HG03060 (cell line): Measurements from ENCODE around the gene RASL11B.

Experiments
- ATAC-seq: cut with Tn5 transposase; IDR thresholded peaks from one replicate; pipeline ENCODE4 v1.9.1; 2021; ENCODE audit warnings: low read depth, moderate number of reproducible peaks; ENCODE audit not compliant: unreplicated experiment

The RASL11B gene

DNA sequence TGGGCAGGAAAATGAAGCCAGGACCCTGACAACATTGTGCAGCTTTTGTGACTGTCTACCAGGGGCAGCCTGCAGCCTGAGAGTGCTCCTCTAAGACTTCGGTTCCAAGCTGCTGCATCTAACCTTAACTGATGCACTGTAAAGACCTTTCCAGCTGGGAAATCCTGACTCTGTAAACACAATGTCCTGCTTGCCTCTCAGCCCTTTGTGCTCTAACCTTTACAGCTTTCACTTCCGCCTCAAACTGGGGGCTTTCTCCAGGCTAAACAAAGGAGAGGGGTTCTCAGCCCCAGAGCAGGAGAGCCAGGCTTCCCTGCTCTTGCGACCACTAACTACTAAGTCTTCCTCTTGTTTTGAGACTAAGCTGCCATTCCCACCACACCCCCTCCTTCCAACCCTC lies 19.3 kb upstream of the RASL11B start:
- no peak for ATAC-seq

DNA sequence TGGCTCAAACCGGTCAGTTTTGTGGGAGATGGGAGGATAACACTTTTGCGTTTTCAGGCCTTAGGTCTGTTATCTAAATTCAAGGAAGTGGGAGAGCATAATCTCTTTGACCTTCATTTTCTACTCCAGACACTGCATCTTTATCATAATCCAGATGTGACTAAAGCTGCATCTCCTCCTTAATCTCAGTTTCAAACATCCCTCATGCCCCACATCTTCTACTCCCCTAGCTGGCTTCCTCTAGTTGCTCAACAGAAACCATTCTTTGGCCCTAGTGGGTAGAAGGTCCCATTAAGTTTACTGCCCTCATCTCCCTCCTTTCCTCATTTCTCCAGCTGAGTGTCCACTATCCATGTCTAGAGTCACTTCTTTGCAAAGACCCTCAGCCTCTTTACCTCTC lies 18.8 kb upstream of the RASL11B start:
- ATAC-seq = no peak

DNA sequence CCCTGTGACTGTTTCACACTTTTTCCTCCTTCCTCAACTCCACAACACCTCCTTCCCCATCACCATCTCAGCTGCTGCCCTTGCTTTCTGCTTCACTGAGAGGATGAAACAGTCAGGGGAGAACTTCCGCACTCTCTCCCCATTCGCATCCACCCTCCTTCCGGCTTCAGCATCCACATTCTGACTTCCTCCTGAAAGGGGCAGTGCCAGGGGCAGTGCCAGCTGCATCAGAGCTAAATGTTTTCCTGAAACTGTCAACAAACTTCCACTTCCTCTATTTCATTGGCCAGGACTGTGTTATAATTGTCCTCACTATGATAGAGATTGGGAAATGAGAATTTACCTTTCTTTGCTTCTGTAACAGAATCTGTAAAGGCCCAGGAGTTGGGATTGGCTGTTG lies 18.2 kb upstream of the RASL11B start:
- no peak for ATAC-seq

DNA sequence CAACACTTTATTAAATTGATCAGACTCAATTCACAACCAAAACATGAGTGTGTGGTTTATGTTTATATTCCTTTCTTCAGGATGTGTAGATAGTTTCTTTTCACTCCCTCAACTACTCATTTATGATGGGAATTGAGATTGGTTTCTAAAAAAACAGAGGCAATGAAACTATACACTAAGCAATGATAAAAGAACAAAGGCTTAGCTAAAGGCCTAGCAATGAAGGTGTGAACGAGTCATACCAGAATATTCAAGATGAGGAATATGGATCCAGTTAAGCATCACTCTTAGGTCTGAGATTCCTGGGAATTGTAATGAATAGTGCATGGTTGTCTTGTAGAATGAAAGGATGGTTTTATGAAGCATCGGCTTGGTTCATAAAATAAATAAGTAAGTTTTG lies 17.5 kb upstream of the RASL11B start:
- no peak for ATAC-seq

DNA sequence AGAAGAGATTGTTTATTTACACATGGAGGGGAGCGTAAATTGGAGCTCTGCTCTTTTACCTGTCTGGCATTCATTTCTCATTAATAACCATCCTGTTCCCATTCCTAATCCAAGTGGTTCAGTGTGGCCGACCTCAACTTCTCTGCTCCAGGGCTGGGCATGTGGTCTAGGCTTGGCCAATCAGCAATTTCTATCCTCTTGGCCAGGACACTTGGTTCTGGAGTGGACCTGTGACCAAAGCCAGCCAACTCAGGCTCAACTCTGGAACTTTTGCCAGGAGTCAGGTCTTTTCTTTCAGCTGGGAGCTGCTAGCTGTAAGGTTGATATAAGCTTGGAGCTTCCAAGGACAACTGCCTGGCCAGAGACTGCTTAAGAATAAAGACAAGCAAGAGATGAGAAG lies 15.6 kb upstream of the RASL11B start:
- ATAC-seq = no peak

DNA sequence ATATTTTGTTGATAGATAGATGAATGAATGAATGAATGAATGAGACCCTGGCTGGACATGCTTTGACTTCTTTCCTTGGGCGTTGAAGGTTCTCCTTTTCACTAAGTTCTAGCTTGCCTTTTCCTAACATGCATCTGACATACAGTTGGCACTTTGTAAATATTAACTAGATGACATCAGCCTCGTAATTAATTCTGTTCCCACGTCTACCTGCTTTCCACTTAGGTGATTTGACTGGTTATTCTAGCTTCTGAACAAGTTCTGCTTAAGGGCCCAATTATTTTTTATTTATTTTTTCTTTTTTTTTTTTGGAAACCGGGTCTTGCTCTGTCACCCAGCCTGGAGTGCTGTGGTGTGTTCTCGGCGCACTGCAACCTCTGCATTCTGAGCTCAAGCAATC lies 13.9 kb upstream of the RASL11B start:
- ATAC-seq = no peak

DNA sequence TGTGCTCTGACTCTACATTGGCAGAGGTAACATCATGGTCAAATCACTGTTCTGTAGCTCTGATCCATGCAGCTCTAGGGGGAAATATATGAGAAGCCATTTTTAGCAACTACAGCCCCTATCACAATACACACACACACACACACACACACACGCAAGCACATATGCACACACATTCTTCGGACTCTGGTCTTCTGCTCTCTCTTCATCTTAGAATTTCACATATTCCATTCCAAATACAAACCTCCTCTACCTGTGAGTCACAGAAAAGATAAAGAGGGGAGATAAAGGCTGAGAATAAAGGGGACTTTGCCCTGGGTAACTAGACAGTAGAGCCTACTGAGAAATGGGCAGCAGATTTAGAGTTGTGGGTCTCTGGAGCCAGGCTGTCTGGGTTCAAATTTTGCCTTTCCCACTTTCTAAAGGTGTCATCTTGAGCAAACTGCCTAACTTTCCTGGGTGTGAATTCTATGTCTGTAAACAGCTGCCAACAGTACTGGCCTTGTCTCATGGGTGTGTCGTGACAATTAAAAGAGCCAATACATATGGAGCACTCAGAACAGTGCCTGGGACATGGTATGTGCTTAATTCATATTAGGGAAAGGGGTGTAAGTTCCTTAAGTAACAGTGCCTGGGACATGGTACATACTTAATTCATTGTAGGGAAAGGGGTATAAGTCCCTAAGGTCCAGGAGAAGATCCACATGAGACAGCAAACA lies 11.6 kb upstream of the RASL11B start:
- ATAC-seq = no peak

DNA sequence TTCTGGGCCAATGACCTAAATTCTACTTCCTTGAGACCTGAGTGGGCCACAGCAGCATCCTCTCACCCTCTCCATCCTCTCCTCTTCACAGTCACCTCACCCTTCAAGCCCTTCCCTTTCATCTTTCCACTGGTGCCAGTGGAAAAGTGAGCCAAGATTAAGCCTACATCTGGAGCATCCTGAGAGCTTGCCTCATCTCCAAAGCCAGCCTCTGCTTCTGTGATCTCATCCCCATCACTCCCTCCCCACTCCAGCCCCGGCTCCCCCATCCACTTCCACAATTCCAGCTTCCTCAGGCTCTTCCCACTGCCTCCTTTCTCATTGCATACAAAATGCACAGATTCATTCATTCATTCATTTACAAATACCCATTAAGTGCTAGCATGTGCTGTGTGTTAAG lies 10.1 kb upstream of the RASL11B start:
- no peak for ATAC-seq

DNA sequence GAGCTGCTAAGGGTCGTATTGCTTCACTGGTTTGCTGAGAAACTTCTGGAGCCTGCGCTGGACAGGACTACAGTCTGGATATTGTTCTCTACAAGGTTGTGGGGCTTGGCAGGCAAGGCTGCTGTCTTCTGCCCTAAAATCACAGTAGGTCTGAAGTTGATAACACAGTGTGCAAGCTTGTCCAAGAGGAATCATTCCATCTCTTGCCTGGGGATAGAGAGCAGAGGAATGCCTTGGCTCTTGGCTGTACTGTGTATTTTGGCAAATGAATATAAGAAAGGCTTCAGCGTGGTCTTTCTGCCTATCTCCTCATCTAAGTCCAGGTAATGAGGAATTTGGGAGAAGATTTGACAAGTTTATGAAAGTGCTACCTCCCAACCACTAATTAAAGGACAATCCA lies 9.4 kb upstream of the RASL11B start:
- no peak for ATAC-seq

DNA sequence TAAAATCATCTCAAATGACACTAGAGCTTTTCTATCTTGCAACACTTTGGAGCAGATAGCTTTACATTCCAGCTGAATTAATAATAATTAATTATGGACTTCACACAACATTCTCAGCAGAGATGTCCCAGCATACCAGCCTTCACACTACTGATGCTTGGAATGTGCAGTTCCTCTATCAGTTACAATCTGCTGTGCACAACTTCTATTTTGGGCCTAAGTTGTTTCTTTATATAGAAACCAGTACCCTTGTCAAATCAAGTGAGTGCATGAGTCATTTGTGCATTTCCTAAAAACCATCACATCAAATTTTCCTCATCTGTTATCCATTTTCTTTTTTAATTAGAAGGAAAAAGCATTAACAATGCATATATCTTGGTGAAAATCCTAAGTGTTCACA lies 8.8 kb upstream of the RASL11B start:
- ATAC-seq = no peak

DNA sequence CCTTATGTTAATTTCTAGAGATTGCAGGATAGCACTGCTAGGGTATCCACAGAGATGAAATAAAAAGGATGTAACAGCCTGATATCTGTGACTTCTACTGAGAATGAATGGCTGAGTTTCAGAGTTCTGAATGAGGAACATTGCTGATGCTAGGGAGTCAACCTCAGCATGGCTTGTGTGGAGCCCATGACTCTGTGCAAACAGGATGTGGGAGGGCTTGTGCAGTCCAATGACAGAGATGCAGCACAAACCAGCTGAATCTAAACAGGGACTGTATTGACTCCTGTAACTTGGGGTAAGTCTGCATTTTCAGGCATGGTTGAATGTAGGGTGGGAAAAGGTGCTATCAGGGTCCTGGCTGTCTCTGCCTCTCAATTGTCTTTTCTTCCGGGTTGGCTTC lies 5.3 kb upstream of the RASL11B start:
- ATAC-seq = no peak

DNA sequence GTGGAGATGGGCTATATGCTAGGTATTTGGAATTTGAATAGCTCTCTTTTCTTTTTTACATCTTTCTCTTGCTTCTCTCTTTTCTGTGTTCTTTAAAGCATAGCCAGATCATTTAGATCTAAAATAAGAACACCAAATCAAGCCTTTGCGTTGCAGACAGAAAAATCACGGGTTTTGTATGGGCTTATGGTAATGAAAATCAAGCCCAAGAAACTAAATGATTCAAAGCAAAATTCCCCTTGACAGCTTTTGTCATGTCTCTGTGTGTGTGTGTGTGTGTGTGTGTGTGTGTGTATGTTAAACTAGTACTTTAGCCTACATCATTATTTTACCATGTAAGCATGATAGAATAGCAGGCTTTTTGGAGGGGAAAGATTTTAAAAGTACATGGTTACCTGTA lies 1.8 kb upstream of the RASL11B start:
- ATAC-seq = no peak

DNA sequence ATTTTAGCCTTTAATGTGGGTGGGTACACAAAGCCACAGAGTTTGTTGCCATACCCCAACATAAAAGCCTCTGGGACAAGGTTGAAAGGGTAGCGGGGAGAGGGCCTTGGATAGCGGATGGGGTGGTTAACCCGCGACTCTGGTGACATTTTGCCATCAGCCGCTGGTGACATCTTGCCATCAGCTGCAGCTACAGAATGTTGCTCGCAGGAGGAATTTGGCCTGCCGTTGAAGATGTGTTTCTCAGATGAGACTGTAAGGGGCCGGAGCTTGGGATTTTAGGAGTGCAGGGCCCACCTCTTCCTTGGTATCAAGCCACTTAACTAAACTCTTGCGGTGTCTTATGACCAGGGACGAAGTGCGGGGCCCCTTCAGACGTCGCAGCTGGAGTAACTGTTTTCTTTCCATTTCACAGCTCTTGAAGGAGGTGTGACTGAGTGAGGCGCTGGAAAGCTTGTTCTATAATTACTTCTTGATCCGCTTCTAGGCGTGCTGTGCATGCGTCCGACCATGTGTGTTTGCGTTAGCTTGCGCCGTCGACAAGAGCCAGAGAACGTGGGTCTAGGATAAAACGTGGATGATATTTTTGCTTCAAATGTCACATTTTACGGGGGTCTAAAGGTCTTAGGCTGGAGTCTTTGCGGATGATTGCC lies 820 bp upstream of the RASL11B start:
- ATAC-seq = no peak

DNA sequence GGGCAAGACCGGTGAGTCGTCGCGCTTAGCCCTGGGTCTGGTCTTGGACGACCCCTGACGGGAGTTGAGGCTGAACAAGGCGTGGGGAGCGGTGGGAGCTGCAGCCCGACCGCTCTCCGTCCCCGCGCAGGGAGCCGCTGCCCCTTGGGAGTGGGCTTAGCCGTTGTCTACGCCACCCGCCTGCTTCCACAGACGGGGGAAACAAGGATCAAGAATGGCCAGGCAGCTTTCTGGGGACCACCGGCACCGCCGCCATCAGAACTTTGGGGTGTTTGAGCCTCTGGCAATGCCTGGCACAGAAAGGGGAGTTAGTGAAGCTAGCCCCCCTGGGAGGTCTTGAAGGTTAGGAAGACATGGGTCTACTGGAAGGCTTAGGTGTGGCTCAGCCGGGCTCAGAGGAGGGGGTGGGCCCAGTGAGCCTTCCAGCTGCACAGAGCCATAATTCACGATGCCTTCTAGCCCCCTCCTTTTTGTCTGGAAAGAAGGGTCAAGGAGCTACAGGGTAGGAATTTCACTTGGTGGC lies 583 bp downstream of the RASL11B start:
- no peak for ATAC-seq

DNA sequence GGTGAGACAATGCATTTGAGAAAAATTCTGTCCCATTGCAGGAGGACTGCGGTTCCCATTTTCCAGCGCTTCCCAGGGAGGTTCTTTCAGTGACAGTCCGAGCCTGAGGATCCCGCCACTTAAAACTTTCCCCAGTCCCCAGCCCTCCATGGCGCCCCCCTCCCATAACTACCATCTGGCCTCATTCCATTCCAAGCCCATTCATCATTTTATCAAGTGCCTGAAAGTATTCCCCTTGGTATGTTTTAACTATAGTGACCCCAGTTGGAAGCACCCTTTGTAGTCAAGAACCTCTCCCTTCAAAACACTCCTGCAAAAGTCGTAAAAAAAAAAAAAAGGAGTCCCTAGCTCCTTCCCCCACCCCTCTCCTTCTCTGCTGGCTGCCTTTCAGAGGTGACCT lies 1.2 kb downstream of the RASL11B start:
- no peak for ATAC-seq

DNA sequence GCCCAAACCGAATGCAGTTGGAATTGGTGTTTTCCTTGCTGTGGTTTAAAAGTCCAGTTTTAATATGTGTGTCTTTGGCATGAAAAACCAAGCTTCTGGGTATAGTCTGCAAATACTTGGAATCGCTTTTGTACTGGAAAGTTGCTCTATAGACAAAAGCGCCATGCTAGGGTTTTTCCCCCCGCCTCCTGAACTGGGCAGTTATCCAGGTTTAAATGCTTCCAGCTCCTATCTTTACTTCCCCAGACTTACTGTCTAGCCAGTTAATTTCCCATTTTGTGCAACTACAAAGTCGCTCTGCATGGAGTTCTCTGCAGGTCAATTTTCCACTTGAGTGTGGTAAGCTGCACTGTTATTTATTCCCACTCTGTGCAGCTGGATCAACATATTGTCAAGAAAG lies 2.7 kb downstream of the RASL11B start:
- ATAC-seq = no peak

DNA sequence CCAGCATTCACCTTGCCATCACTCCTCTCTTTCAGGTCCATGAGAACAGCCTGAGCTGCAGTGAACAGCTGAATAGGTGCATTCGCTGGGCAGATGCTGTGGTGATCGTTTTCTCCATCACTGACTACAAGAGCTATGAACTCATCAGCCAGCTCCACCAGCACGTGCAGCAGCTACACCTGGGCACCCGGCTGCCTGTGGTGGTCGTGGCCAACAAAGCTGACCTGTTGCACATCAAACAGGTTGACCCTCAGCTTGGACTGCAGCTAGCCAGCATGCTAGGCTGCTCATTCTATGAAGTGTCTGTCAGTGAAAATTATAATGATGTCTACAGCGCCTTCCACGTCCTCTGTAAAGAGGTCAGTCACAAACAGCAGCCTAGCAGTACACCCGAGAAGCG lies 3.2 kb downstream of the RASL11B start:
- ATAC-seq = no peak

DNA sequence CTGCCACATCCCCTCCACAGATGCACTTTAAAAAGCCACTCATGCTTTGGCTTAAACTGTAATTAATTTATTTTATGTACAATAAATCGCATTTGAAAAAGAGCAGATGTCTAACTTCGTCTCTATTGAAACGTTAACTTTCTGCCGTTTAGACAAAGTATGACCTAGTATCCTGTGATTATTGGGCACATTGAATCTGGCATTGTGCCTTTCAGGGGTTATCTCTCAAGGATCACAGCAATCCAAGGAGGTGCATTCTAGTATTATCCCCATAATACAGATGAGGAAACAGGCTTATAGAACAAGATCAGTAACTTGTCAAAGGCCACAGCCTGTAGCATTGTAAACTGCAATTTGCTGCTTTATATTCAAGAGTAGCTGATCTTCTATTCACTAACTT lies 4.6 kb downstream of the RASL11B start:
- no peak for ATAC-seq

DNA sequence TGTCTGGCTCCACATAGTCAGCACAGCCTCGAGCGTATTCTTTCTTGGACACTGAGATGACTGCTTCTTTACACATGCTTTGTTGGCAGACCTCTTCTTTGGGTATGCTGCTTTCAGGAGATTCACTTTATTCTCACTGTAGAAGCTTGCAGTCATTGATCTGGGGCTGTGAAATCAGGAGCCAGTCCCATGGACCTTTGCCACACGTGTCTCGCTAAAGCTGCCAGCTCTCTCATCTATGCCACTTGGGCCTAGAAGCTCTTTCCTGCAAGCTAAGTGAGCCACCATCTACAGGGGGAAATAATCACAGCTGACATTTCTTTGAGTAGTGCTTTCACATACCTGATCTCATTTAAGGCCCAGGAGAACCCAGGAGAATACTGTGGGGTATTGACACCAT lies 5.0 kb downstream of the RASL11B start:
- no peak for ATAC-seq

DNA sequence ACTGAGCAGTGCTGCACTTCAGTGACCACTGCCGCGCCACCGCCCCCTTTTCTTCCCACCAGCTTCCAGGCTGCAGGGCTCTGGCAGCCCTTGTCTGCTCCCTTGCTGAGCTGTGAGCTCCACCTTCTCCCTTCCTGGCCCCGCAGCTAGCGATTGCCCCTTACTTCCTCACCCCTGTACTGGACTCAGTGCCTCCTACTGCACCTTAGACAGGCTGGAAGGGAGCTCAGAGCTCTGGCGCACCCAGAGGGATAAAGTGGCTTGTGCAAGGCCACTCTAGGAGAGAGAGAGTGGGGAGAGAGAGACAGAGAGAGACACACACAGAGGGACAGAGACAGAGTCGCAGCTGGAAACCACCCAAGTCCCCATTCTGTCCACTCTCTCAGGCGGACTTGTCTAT lies 6.0 kb downstream of the RASL11B start:
- no peak for ATAC-seq

DNA sequence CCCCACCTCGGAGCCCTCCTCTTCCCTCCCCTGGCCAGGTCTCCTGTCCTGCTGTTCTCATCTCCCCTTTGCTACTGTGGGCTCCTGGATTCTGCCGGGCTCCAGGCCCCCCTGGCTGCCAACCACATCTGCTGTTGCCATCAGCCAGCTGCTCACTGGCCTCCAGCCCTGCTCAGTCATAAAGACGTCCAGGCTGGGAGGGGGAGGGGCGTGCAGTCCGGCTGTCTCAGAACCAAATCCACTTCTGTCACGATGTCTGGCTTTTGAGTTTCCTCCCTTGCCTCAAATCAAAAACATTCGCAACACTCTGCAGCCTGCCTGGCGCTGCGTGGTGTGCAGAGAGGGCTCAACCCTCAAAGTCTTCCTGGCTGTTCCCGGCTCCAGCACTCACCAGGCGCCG lies 7.1 kb downstream of the RASL11B start:
- no peak for ATAC-seq

DNA sequence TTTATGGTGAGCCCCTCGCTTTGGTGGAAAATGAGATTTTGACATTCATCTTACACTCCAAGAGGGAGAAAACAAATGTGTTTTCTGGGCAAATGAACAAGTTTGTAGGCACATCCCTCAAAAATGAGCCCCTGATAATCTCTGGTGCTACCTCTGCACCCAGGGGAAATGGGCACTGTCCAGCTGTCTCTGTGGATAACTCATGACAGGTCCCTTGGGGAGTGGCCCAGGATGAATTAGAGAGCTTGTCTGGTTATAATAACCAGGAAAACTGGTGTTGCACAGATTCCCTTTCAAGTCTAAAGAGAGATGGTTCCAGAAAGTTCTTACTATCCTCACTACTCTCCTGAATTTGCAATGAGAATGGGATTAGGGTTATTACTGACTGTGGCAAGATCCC lies 7.5 kb downstream of the RASL11B start:
- ATAC-seq = no peak
